Gastrocnemius medialis (tissue), 4 donors: ENCODE results near the gene PRDM7.

Source experiments
- CTCF ChIP-seq, 5 experiments: fragments of 450-650 bp in 3 of 5; fragments of 200-600 bp in 2 of 5; sonication (generic) in 2 of 5; IDR thresholded peaks in 4 of 5; conservative IDR thresholded peaks in 1 of 5; 1 replicate in 4 of 5; 2 replicates in 1 of 5; pipeline ENCODE4 v1.5.1; 2016 to 2019; ENCODE audit warnings: antibody characterized with exemption in 5 of 5, mild to moderate bottlenecking in 3 of 5, moderate library complexity in 3 of 5
- POLR2A ChIP-seq, 2 donors: fragments of 450-650 bp; IDR thresholded peaks; one replicate each; pipeline ENCODE4 v1.6.1; 2017; ENCODE audit warnings: antibody characterized with exemption in 2 of 2, mild to moderate bottlenecking in 2 of 2, moderate library complexity in 2 of 2

- TF ChIP-seq CTCF (IDR thresholded peaks at IDR 0.05 in 4 of 5, conservative IDR thresholded peaks at IDR 0.05 in 1 of 5): no peak
- no peak for TF ChIP-seq POLR2A (IDR thresholded peaks at IDR 0.05)
These were observed 28.3 kb downstream of the PRDM7 start for GRCh38 chr16:90048737-90049330.
